Endothelial cell of umbilical vein (primary cell): Measurements from ENCODE around the gene APC2.

ENCODE experiments used
- CTCF ChIP-seq, 2 donors: IDR thresholded peaks; 1 replicate in 1 of 2; 2 replicates in 1 of 2; pipeline ENCODE4 v1.5.1; 2011; ENCODE audit warnings: low read length in 2 of 2, mild to moderate bottlenecking in 2 of 2, moderate library complexity in 2 of 2, control low read depth in 1 of 2, inconsistent platforms in 1 of 2, low read depth in 1 of 2; ENCODE audit not compliant: insufficient read depth in 1 of 2; ENCODE audit errors: extremely low read depth in 1 of 2
- EZH2 ChIP-seq: IDR thresholded peaks from 2 replicates; pipeline ENCODE4 v1.6.1; 2012; ENCODE audit warnings: borderline replicate concordance, low read depth, mild to moderate bottlenecking, moderate library complexity, low read length, inconsistent platforms; ENCODE audit not compliant: severe bottlenecking
- FOS ChIP-seq: IDR thresholded peaks from 2 replicates; pipeline ENCODE4 v1.6.1; 2011; ENCODE audit warnings: mild to moderate bottlenecking, low read length, moderate library complexity, borderline replicate concordance; ENCODE audit not compliant: insufficient read depth
- GATA2 ChIP-seq: IDR thresholded peaks from 2 replicates; pipeline ENCODE4 v1.7.0; 2011; ENCODE audit warnings: low read depth, mild to moderate bottlenecking, moderate library complexity, mixed read lengths, low read length; ENCODE audit not compliant: insufficient read length, insufficient read depth
- JUN ChIP-seq: IDR thresholded peaks from 2 replicates; pipeline ENCODE4 v1.6.1; 2011; ENCODE audit warnings: borderline replicate concordance, low read depth; ENCODE audit not compliant: insufficient read length, insufficient read depth
- MAX ChIP-seq: IDR thresholded peaks from 2 replicates; pipeline ENCODE4 v1.6.1; 2011; ENCODE audit not compliant: insufficient read depth, insufficient read length
- MYC ChIP-seq: IDR thresholded peaks from one replicate; pipeline ENCODE4 v1.6.1; 2011; ENCODE audit warnings: mild to moderate bottlenecking, low read depth, low read length
- POLR2A ChIP-seq: IDR thresholded peaks from 2 replicates; pipeline ENCODE4 v1.6.1; 2012; ENCODE audit warnings: low read depth, mild to moderate bottlenecking, control low read depth, low read length
- POLR2AphosphoS5 ChIP-seq: IDR thresholded peaks from 2 replicates; pipeline ENCODE4 v1.6.1; 2012; ENCODE audit warnings: low read depth, mild to moderate bottlenecking, control low read depth, low read length, moderate library complexity; ENCODE audit not compliant: insufficient read depth

- no peak for TF ChIP-seq MAX
- no peak for TF ChIP-seq CTCF (IDR thresholded peaks at IDR 0.05; ENCODE audit: extremely low read depth in 1 of 2, insufficient read depth in 1 of 2, low read depth in 1 of 2, low read length in 2 of 2)
- no peak for TF ChIP-seq EZH2
- no peak for TF ChIP-seq POLR2A
- TF ChIP-seq POLR2AphosphoS5 = no peak
- no peak for TF ChIP-seq FOS
- no peak for TF ChIP-seq MYC
- TF ChIP-seq GATA2 = no peak
- no peak for TF ChIP-seq JUN
These were observed 25.5 kb upstream of the APC2 start for GRCh38 chr19:1424192-1424955.
